GM06990 (cell line): Measurements from ENCODE around the gene EFCAB8.

ENCODE experiments used
- DNase-seq: peaks from one replicate; pipeline ENCODE4 v3.0.0-alpha.2; 2011; ENCODE audit not compliant: insufficient read length; ENCODE audit errors: extremely low read depth
- H3K27me3 ChIP-seq: replicated peaks from 2 replicates; pipeline ENCODE4 v1.6.0; 2011; ENCODE audit warnings: low read length; ENCODE audit not compliant: control insufficient read depth, insufficient read depth
- H3K36me3 ChIP-seq: 2 replicates; pipeline ENCODE4 v1.5.1; 2011; ENCODE audit warnings: low read length; ENCODE audit not compliant: control insufficient read depth, insufficient read depth
- H3K4me3 ChIP-seq: replicated peaks from 2 replicates; pipeline ENCODE4 v1.5.1; 2011; ENCODE audit warnings: low read depth, mild to moderate bottlenecking, control low read depth, low read length
- CTCF ChIP-seq: IDR thresholded peaks from 2 replicates; pipeline ENCODE4 v1.5.1; 2011; ENCODE audit warnings: low read length, control low read depth, mild to moderate bottlenecking, inconsistent platforms; ENCODE audit not compliant: insufficient read depth, poor library complexity, severe bottlenecking

The EFCAB8 gene

GRCh38 chr20:32846852-32847251 is 11.9 kb upstream of the EFCAB8 start:
- H3K36me3 ChIP-seq, result peaks cover 24% of the 10 kb centered on the region
- DNase-seq, result no peak
- no peak overlapping the region for H3K4me3 ChIP-seq
- H3K27me3 ChIP-seq, result no peaks in the 10 kb centered on the region
- no peak for TF ChIP-seq CTCF

- Histone ChIP-seq H3K36me3 (peaks cover 25% of the 10 kb centered on the region), H3K4me3 (no peak overlapping the region), H3K27me3 (no peaks in the 10 kb centered on the region)
- no peak for DNase-seq
- no peak for TF ChIP-seq CTCF
Observed at GRCh38 chr20:32847964-32848363, 10.8 kb upstream of the EFCAB8 start.

- no peak for DNase-seq
- TF ChIP-seq CTCF, result no peak
- Histone ChIP-seq H3K36me3 (peaks cover 25% of the 10 kb centered on the region), H3K4me3 (no peak overlapping the region), H3K27me3 (no peaks in the 10 kb centered on the region)
Observed at GRCh38 chr20:32848846-32849245, 9.9 kb upstream of the EFCAB8 start.

- no peak for DNase-seq
- Histone ChIP-seq H3K4me3 (no peak overlapping the region), H3K27me3 (no peaks in the 10 kb centered on the region), H3K36me3 (peaks cover 25% of the 10 kb centered on the region)
- no peak for TF ChIP-seq CTCF
Observed at GRCh38 chr20:32849577-32849976, 9.1 kb upstream of the EFCAB8 start.

GRCh38 chr20:32855387-32855786 is 3.3 kb upstream of the EFCAB8 start:
- no peak for TF ChIP-seq CTCF
- DNase-seq, result no peak
- no peak overlapping the region for H3K4me3 ChIP-seq
- H3K27me3 ChIP-seq, result no peaks in the 10 kb centered on the region
- H3K36me3 ChIP-seq, result peaks cover 14% of the 10 kb centered on the region

- TF ChIP-seq CTCF, result no peak
- no peak for DNase-seq
- Histone ChIP-seq H3K4me3 (no peak overlapping the region), H3K36me3 (peaks cover 6% of the 10 kb centered on the region), H3K27me3 (no peaks in the 10 kb centered on the region)
Observed at GRCh38 chr20:32858189-32858588, 534 bp upstream of the EFCAB8 start.
